H1 (cell line): ENCODE results near the gene FAM171A1. TPM values are rescaled to one million over a fixed set of nuclear protein-coding genes. Genes with fewer than 3 reads are reported as not detected.

Experiments used
- CTCF ChIA-PET: fragments of 300-600 bp; sonication (Branson Sonifier 250); formaldehyde crosslinking; loops from one replicate; lab custom pipeline; 2021; ENCODE audit not compliant: partially characterized antibody; lab: Charles Lee
- POLR2A ChIA-PET: fragments of 300-600 bp; sonication (Branson Sonifier 250); formaldehyde crosslinking; loops from one replicate; lab custom pipeline; 2021; ENCODE audit warnings: inconsistent platforms; ENCODE audit not compliant: partially characterized antibody; lab: Charles Lee
- DNase-seq, 2 experiments: peaks; one replicate each; pipeline versions ENCODE4 v3.0.0 to v3.0.0-alpha.2; 2010 to 2022; ENCODE audit warnings: low spot score in 2 of 2, low read depth in 1 of 2, mixed read lengths in 1 of 2
- FAIRE-seq: peaks from 2 replicates; lab custom pipeline; 2011; peaks lifted over from hg19 to GRCh38; lab: Jason Lieb, UNC
- H2AFZ ChIP-seq: 2 replicates; pipeline ENCODE4 v1.8.1; 2012; ENCODE audit warnings: low read length, inconsistent platforms
- H2AK5ac ChIP-seq: 2 replicates; pipeline ENCODE4 v1.6.1; 2013; ENCODE audit warnings: low read depth, low read length
- H2BK120ac ChIP-seq: replicated peaks from 2 replicates; pipeline ENCODE3; 2013; ENCODE audit warnings: low read depth, low read length, inconsistent platforms
- H2BK12ac ChIP-seq: 2 replicates; pipeline ENCODE4 v1.6.1; 2013; ENCODE audit warnings: low read depth, low read length
- H2BK15ac ChIP-seq: 2 replicates; pipeline ENCODE4 v1.6.1; 2013; ENCODE audit warnings: low read length
- H2BK20ac ChIP-seq: 2 replicates; pipeline ENCODE4 v1.6.1; 2013; ENCODE audit warnings: low read length
- H2BK5ac ChIP-seq: 2 replicates; pipeline ENCODE4 v1.6.1; 2013; ENCODE audit warnings: low read depth, low read length
- H3K14ac ChIP-seq: 2 replicates; pipeline ENCODE4 v1.6.1; 2013; ENCODE audit warnings: inconsistent platforms; ENCODE audit not compliant: insufficient read length
- H3K18ac ChIP-seq: 2 replicates; pipeline ENCODE4 v1.6.1; 2013; ENCODE audit warnings: low read length; ENCODE audit errors: extremely low read depth
- H3K23ac ChIP-seq: 2 replicates; pipeline ENCODE4 v1.6.1; 2013; ENCODE audit warnings: inconsistent platforms; ENCODE audit not compliant: insufficient read length
- H3K23me2 ChIP-seq: 2 replicates; pipeline ENCODE4 v1.6.1; 2013; ENCODE audit warnings: low read depth, low read length
- H3K27ac ChIP-seq: 2 replicates; pipeline ENCODE4 v1.6.1; 2011; ENCODE audit warnings: low read depth, low read length, inconsistent platforms
- H3K27me3 ChIP-seq, 4 experiments: replicated peaks in 1 of 4; 1 replicate in 1 of 4; 2 replicates in 3 of 4; pipeline versions ENCODE4 v1.6.1 to v1.8.1; 2011 to 2013; ENCODE audit warnings: low read length in 3 of 4, mild to moderate bottlenecking in 3 of 4, inconsistent platforms in 2 of 4, mixed read lengths in 2 of 4, moderate library complexity in 1 of 4; ENCODE audit not compliant: control insufficient read depth in 3 of 4, insufficient read depth in 3 of 4; ENCODE audit errors: extremely low read depth in 1 of 4
- H3K36me3 ChIP-seq, 4 experiments: 2 replicates each; pipeline versions ENCODE4 v1.6.1 to v1.8.1; 2011 to 2013; ENCODE audit warnings: mild to moderate bottlenecking in 4 of 4, low read length in 3 of 4, moderate library complexity in 2 of 4, control low read depth in 1 of 4, inconsistent platforms in 1 of 4; ENCODE audit not compliant: insufficient read depth in 4 of 4, control insufficient read depth in 2 of 4
- H3K4ac ChIP-seq: replicated peaks from 2 replicates; pipeline ENCODE3; 2013; ENCODE audit warnings: low read length, low read depth, mixed read lengths, inconsistent platforms; ENCODE audit not compliant: insufficient read length
- H3K4me1 ChIP-seq, 4 experiments: replicated peaks in 1 of 4; 1 replicate in 1 of 4; 2 replicates in 3 of 4; pipeline versions ENCODE4 v1.6.1 to v1.8.1; 2011 to 2013; ENCODE audit warnings: low read length in 3 of 4, inconsistent platforms in 2 of 4, mixed read lengths in 1 of 4; ENCODE audit not compliant: insufficient read depth in 4 of 4, control insufficient read depth in 3 of 4
- H3K4me2 ChIP-seq, 2 experiments: 2 replicates each; pipeline versions ENCODE4 v1.6.1 to v1.8.1; 2011 to 2013; ENCODE audit warnings: low read depth in 2 of 2, low read length in 2 of 2, control low read depth in 1 of 2, inconsistent platforms in 1 of 2, mild to moderate bottlenecking in 1 of 2; ENCODE audit not compliant: insufficient read depth in 1 of 2
- H3K4me3 ChIP-seq, 4 experiments: fragments of 200-600, 300-600 bp in 1 of 4; sonication (generic), shearing (Covaris generic), sonication (Bioruptor Twin) in 1 of 4; 2 replicates each; pipeline versions ENCODE4 v1.5.1 to v1.8.1; 2011 to 2016; ENCODE audit warnings: low read length in 4 of 4, low read depth in 3 of 4, control low read depth in 2 of 4, inconsistent platforms in 2 of 4, mild to moderate bottlenecking in 2 of 4, mixed read lengths in 1 of 4, moderate library complexity in 1 of 4; ENCODE audit not compliant: insufficient read depth in 2 of 4; ENCODE audit errors: extremely low read depth in 1 of 4
- H3K56ac ChIP-seq: replicated peaks from 2 replicates; pipeline ENCODE3; 2013; ENCODE audit warnings: low read depth, mild to moderate bottlenecking, mixed read lengths, low read length, inconsistent platforms; ENCODE audit not compliant: insufficient read length
- H3K79me1 ChIP-seq: 2 replicates; pipeline ENCODE4 v1.6.1; 2013; ENCODE audit warnings: low read depth, low read length, control low read depth
- H3K79me2 ChIP-seq, 2 experiments: 2 replicates each; pipeline versions ENCODE4 v1.6.1 to v1.8.1; 2012 to 2013; ENCODE audit warnings: low read length in 2 of 2, mild to moderate bottlenecking in 2 of 2, inconsistent platforms in 1 of 2; ENCODE audit not compliant: insufficient read depth in 2 of 2, control insufficient read depth in 1 of 2
- H3K9ac ChIP-seq, 4 experiments: replicated peaks in 1 of 4; 1 replicate in 1 of 4; 2 replicates in 3 of 4; pipeline versions ENCODE4 v1.6.1 to v1.8.1; 2011 to 2013; ENCODE audit warnings: low read depth in 3 of 4, low read length in 3 of 4, control low read depth in 2 of 4, mild to moderate bottlenecking in 2 of 4, moderate library complexity in 2 of 4, inconsistent platforms in 1 of 4; ENCODE audit errors: extremely low read depth in 1 of 4
- H3K9me3 ChIP-seq, 2 experiments: 2 replicates each; pipeline versions ENCODE4 v1.6.1 to v1.8.1; 2012 to 2013; ENCODE audit warnings: mild to moderate bottlenecking in 2 of 2, moderate library complexity in 2 of 2, control low read depth in 1 of 2, inconsistent platforms in 1 of 2, low read depth in 1 of 2, low read length in 1 of 2, mixed read lengths in 1 of 2; ENCODE audit not compliant: insufficient read depth in 2 of 2
- H4K20me1 ChIP-seq, 2 experiments: replicated peaks in 1 of 2; 2 replicates each; pipeline versions ENCODE3 to v1.8.1; 2011 to 2013; ENCODE audit warnings: inconsistent platforms in 2 of 2, low read length in 2 of 2, mild to moderate bottlenecking in 1 of 2; ENCODE audit not compliant: insufficient read depth in 2 of 2, control insufficient read depth in 1 of 2
- H4K5ac ChIP-seq: 2 replicates; pipeline ENCODE4 v1.6.1; 2013; ENCODE audit warnings: low read length, low read depth, mixed read lengths, inconsistent platforms; ENCODE audit not compliant: insufficient read length
- H4K8ac ChIP-seq: 2 replicates; pipeline ENCODE4 v1.8.0; 2013; ENCODE audit warnings: mild to moderate bottlenecking, moderate library complexity, low read length, inconsistent platforms; ENCODE audit not compliant: insufficient read depth; ENCODE audit errors: extremely low read depth
- H4K91ac ChIP-seq: replicated peaks from 2 replicates; pipeline ENCODE3; 2013; ENCODE audit warnings: low read length, mixed read lengths, inconsistent platforms; ENCODE audit not compliant: insufficient read length
- BACH1 ChIP-seq: IDR thresholded peaks from 2 replicates; pipeline ENCODE4 v1.6.1; 2012; ENCODE audit warnings: low read length, improper control_type of control experiment
- CREB1 ChIP-seq: IDR thresholded peaks from 2 replicates; pipeline ENCODE4 v1.6.1; 2012; ENCODE audit warnings: inconsistent platforms
- EGR1 ChIP-seq: IDR thresholded peaks from 2 replicates; pipeline ENCODE4 v1.6.1; 2011; ENCODE audit warnings: low read depth, low read length, borderline replicate concordance
- EZH2 ChIP-seq: fragments of 200-600 bp; sonication (generic); IDR thresholded peaks from 2 replicates; pipeline ENCODE4 v1.7.1; 2012; ENCODE audit warnings: low read depth, mild to moderate bottlenecking, moderate library complexity, low read length, inconsistent platforms; ENCODE audit not compliant: severe bottlenecking
- HDAC2 ChIP-seq, 2 experiments: fragments of 300-600 bp in 1 of 2; sonication (generic) in 1 of 2; IDR thresholded peaks; 2 replicates each; pipeline ENCODE4 v1.6.1; 2011 to 2012; ENCODE audit warnings: low read depth in 2 of 2, low read length in 2 of 2, mild to moderate bottlenecking in 2 of 2, moderate library complexity in 2 of 2, borderline replicate concordance in 1 of 2, inconsistent platforms in 1 of 2
- KDM1A ChIP-seq: fragments of 200-600, 300-600 bp; sonication (generic); IDR thresholded peaks from 2 replicates; pipeline ENCODE4 v1.7.1; 2016; ENCODE audit warnings: mild to moderate bottlenecking, low read length, borderline replicate concordance
- NANOG ChIP-seq: IDR thresholded peaks from 2 replicates; pipeline ENCODE4 v1.6.1; 2011; ENCODE audit warnings: low read length, low read depth, mild to moderate bottlenecking, inconsistent platforms; ENCODE audit not compliant: insufficient read depth, poor library complexity, severe bottlenecking
- RFX5 ChIP-seq: IDR thresholded peaks from 2 replicates; pipeline ENCODE4 v1.6.1; 2011; ENCODE audit warnings: low read depth, low read length, improper control_type of control experiment, borderline replicate concordance
- SAP30 ChIP-seq: fragments of 300-600 bp; sonication (generic); IDR thresholded peaks from 2 replicates; pipeline ENCODE4 v1.7.1; 2012; ENCODE audit warnings: low read length, moderate library complexity, mild to moderate bottlenecking, inconsistent platforms; ENCODE audit not compliant: insufficient read depth, insufficient replicate concordance
- SP1 ChIP-seq: IDR thresholded peaks from 2 replicates; pipeline ENCODE4 v1.6.1; 2011; ENCODE audit warnings: low read depth, low read length
- whole genome bisulfite sequencing, 2 experiments: shearing (Covaris generic) in 1 of 2; methylation state at CpG; one replicate each; pipeline versions ENCODE4 v1.1.6 to v1.1.7; 2013 to 2015; ENCODE audit warnings: low lambda C conversion rate in 2 of 2, mixed read lengths in 2 of 2, inconsistent platforms in 1 of 2, low coverage in 1 of 2, missing lambda C conversion rate in 1 of 2; ENCODE audit not compliant: insufficient replicate concordance in 2 of 2, insufficient coverage in 1 of 2, insufficient read length in 1 of 2; ENCODE audit errors: extremely low coverage in 1 of 2, missing lambda C conversion rate in 1 of 2; 5-methylcytosine and 5-hydroxymethylcytosine counted together
- polyA plus RNA-seq, 7 experiments: library from polyadenylated mRNA; depleted of rRNA in 3 of 7; stranded (reverse) in 5 of 7; unstranded in 2 of 7; fragments of >200 nt in 5 of 7; fragments of 200-250 nt in 2 of 7; gene quantifications; 1 replicate in 5 of 7; 2 replicates in 1 of 7; 4 replicates in 1 of 7; pipeline versions ENCODE4 v1.2.1 to v1.2.3, GENCODE V29; 2011 to 2013; ENCODE audit warnings: missing spikeins in 2 of 7, mixed read lengths in 2 of 7
- total RNA-seq: library from RNA; stranded (reverse); fragmentation: NEBNext Ultra II Directional; extraction: Animal tissue kit (Norgen Biotek cat#: 25700); gene quantifications from 2 replicates; pipeline ENCODE4 v1.2.1, GENCODE V29; 2021

FAM171A1 gene
- total and polyA plus RNA-seq, 2 of the 8 experiments (the other 6 are each of a cell fraction or from before 2014, with no cell fraction given), result 26.6 to 42.1 TPM

GRCh38 chr10:15183689-15184481 lies 187.2 kb downstream of the FAM171A1 start:
- H2AK5ac ChIP-seq, result no peak overlapping the region
- no peaks in the 10 kb centered on the region for H3K4me1 ChIP-seq
- no peak for DNase-seq
- no peak overlapping the region for H3K14ac ChIP-seq
- no peak overlapping the region for H2AFZ ChIP-seq
- no peaks in the 10 kb centered on the region for H3K27me3 ChIP-seq
- no peak overlapping the region for H4K8ac ChIP-seq
- no peak overlapping the region for H3K18ac ChIP-seq
- no peak overlapping the region for H3K56ac ChIP-seq
- no peak overlapping the region for H2BK5ac ChIP-seq
- no peak overlapping the region for H3K4me2 ChIP-seq
- no peaks in the 10 kb centered on the region for H3K79me1 ChIP-seq
- FAIRE-seq, result no peak
- no peak overlapping the region for H3K9ac ChIP-seq
- H3K23me2 ChIP-seq, result no peaks in the 10 kb centered on the region
- H2BK120ac ChIP-seq, result no peak overlapping the region
- no peak overlapping the region for H3K27ac ChIP-seq
- no peak overlapping the region for H2BK20ac ChIP-seq
- H3K23ac ChIP-seq, result no peak overlapping the region
- no peaks in the 10 kb centered on the region for H3K79me2 ChIP-seq
- H2BK12ac ChIP-seq, result no peak overlapping the region
- no peak overlapping the region for H4K91ac ChIP-seq
- WGBS, 2 experiments, result 90% methylated on average over 11 of the region's 11 CpGs; no CpG with 5 or more reads in 1 of the 2 experiments
- POLR2A ChIA-PET, result no interaction called here
- CTCF ChIA-PET, result no interaction called here
- no peaks in the 10 kb centered on the region for H3K9me3 ChIP-seq
- H4K20me1 ChIP-seq, result no peaks in the 10 kb centered on the region
- no peaks in the 10 kb centered on the region for H3K36me3 ChIP-seq
- no peak overlapping the region for H3K4me3 ChIP-seq
- no peak overlapping the region for H3K4ac ChIP-seq
- H2BK15ac ChIP-seq, result no peak overlapping the region
- H4K5ac ChIP-seq, result no peak overlapping the region
- TF ChIP-seq RFX5, result no peak
- TF ChIP-seq KDM1A, result no peak
- no peak for TF ChIP-seq HDAC2 (IDR thresholded peaks at IDR 0.05; ENCODE audit: borderline replicate concordance in 1 of 2, low read depth in 2 of 2, low read length in 2 of 2)
- TF ChIP-seq EGR1, result no peak
- TF ChIP-seq EZH2, result no peak
- TF ChIP-seq NANOG, result no peak
- no peak for TF ChIP-seq SP1
- TF ChIP-seq BACH1, result no peak
- TF ChIP-seq CREB1, result no peak
- TF ChIP-seq SAP30, result no peak
- TF ChIP-seq, all 59 proteins: peak for 0
